UCSD-AML1 (cell line): Measurements from ENCODE around the gene DHRS7.

ENCODE experiments used
- DNase-seq: peaks from one replicate; lab custom pipeline; 2025; ENCODE audit not compliant: unreplicated experiment; lab: John Stamatoyannopoulos, UW

DHRS7 gene, protein sequence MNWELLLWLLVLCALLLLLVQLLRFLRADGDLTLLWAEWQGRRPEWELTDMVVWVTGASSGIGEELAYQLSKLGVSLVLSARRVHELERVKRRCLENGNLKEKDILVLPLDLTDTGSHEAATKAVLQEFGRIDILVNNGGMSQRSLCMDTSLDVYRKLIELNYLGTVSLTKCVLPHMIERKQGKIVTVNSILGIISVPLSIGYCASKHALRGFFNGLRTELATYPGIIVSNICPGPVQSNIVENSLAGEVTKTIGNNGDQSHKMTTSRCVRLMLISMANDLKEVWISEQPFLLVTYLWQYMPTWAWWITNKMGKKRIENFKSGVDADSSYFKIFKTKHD

GRCh38 chr14:60164712-60165546 lies at the start of gene DHRS7:
DHRS7 (minus strand) TSS chr14:60165398; CDS start chr14:60165309, 89 bp downstream.
- DNase-seq = peak; percentile 87

GRCh38 chr14:60214415-60215126 lies 49.4 kb upstream of the DHRS7 start:
- no peak for DNase-seq

DNA sequence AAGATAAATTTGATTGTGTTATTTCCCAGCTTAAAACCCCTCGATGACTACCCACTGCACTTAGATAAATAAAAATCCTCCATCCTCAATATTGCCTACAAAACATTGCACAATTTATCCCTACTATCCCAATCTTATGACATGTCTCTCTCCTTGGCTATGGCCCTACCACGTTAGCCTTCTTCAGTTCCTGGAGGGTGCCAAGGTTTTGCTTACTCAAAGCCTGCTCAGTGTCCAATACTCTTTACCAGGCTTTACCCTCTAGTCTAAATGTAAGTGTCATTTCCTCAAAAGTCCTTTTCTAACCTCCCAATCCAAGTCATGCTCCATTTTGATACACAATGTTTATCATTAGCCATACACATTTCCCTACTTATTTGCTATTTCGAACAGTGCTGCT lies 48.8 kb upstream of the DHRS7 start:
- DNase-seq = no peak

DNA sequence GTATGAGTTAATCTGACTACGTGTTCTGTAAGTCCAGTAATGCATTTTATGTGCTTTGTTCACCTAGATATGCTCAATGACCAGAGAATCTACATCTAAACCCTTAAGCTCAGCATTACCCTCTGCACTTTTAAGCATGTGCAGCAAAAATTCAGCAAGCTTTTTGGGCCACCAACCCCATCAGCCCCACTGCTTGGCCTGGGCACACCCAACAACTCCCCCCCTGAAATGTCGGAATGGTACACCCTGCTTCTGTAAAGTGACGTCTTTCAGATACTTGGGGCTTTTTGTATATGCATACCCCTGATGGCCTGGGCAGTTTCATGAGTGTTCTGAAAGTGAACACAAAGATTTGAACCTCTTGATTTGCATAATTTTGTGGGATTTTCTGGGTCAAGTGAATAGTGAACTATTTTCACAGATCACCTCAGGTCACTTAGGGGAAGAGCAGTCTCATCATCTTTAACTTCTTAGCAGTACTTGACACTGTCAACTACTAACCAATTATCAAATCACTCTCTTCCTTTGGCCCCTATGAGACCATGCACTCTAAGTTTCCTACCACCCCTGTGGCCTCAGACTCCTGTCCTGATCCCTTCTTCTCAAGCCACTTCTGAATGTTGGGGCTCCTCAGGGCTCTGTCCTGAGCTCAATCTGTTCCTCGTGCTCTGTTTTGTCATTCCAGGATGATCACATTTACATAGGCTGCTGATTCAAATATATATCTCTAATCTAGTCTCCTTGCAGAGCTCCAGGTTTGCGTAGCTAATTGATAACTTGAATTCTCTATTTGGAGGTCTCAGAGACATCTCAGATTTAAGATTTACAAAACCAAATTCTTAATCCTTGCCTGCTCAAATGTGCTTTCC lies 47.5 kb upstream of the DHRS7 start:
- DNase-seq = no peak

DNA sequence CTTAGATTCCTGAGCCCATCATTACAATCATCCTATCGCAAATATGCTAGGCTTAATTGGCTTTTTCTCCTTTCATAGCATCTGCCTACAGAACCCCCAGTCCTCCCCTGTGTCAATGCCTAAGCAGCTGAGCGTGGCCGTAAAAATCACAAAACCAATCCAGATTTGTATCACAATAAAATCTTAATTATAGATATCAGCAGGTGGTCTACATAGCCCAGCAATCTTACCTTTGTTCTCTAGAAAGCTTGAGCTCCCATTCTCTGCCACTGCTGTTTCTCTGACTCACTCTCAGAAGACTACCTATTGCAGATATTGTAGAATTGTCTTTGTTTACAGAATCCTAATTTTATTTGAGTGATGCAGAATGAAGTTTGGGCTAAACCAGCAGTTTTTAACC lies 46.0 kb upstream of the DHRS7 start:
- no peak for DNase-seq

DNA sequence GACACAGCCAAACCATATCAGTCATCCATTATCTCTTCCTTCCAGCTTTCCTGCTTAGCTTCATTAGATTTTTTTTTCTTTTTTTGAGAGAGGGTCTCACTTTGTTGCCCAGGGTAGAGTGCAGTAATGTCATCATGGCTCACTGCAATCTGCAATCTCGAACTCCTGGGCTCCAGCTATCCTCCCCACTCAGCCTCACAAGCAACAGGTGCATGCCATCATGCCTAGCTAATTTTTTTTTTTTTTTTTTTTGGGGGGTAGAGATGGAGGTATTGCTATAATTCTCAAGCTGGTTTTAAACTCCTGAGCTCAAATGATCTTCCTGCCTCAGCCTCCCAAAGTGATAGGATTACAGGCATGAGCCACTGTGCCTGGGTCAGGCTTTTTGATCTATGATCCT lies 45.5 kb upstream of the DHRS7 start:
- DNase-seq = no peak

DNA sequence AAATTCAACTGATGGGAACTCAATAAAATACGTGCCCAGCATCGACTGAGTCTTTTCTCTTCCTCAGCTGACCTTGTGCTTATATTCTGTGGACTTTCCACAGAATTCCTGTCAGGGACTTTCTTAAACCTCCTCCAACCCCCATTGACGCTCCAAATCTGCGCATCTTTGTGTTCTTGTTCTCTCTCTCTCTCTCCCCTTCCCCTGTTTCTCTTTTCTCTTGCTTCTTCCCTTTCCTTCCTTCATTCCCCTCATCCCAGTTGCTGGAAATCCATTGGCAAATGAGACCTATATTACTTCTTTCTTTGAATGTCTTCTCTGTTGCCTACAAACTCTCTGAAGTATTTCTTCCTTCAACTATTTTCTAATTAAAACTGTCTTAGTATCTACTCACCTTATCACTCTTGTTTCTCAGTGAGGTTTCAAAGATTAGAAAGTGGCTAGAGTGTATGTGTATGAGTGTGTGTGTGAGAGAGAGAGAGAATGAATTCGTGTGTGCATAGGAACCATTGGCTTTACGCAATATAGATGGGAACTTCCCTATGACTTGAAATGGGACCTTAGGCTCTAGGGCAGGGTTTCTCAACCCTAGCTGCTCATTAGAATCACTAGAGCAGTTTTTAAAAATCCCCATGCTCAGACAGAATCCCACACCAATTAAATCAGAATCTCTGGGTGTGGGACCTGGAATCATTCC lies 41.8 kb upstream of the DHRS7 start:
- no peak for DNase-seq

DNA sequence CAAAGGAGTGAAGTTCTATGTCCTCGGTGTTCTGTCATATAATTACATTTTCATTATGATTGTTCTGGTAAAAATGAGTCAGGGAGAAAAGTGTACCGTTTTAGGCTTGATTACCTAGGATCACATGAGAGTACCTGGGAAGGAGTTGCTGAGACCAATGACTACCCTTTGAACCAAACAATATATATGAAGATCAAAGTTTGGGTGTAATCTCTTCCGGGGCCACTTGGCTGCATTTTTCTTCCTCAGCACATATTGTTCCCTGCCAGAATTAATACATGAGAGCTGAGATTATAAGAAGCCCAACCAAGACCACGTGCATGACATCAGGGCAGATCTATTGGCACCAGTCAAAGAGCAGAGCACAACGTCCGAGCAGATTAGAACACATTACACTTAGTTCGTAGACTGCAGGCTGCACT lies 41.1 kb upstream of the DHRS7 start:
- no peak for DNase-seq

- no peak for DNase-seq
These were observed 39.9 kb upstream of the DHRS7 start for GRCh38 chr14:60204843-60205774.

- DNase-seq = no peak
These were observed 39.1 kb upstream of the DHRS7 start for GRCh38 chr14:60204104-60204842.

- no peak for DNase-seq
These were observed 34.1 kb upstream of the DHRS7 start for GRCh38 chr14:60199321-60199720.

GRCh38 chr14:60197629-60198303 lies 32.6 kb upstream of the DHRS7 start:
- DNase-seq = peak; percentile 19

- no peak for DNase-seq
These were observed 31.1 kb upstream of the DHRS7 start for GRCh38 chr14:60196291-60196690.

GRCh38 chr14:60195179-60195810 lies 30.1 kb upstream of the DHRS7 start:
- no peak for DNase-seq

DNA sequence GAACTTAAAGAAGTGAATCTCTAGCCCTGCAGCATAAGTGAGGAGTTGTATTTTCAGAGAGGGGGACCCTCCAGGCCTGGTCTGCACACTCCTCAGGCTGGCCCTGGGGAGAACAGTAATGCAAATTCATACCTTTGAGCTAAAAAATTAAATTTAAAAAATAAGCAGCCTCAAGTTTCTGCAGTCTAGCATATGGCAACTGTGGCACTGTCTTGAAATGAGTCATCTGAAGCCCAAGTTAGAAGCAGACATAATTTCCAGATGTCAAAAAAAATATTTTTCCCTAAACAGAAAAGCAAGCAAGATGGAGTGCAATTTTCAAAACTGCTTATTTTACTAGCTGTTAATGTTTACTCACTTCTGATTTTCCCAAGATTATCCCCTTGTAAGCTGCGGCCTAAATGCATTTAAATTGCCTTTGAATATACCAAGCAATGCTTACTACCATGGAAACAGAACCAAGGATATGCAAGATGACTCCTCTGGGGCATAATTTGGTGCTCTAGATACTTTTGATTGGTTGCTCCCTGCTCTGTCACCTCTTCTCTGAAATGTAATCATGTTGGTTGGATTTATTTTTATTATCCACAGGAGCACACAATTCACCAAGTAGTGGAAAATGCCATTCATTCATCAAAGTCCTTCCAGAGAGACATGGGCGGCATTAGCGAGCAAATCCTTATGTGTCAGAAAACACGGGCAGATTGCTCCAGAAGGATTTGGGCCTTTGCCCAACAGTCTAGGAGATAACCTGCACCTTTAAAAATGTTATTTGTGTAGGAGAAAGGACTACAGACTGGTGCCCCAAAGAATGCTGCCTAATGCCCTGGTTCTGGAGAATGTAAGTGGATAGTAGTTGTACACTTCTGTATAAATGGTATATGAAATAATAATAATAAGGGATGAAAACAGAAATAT lies 25.0 kb upstream of the DHRS7 start:
- DNase-seq = no peak

DNA sequence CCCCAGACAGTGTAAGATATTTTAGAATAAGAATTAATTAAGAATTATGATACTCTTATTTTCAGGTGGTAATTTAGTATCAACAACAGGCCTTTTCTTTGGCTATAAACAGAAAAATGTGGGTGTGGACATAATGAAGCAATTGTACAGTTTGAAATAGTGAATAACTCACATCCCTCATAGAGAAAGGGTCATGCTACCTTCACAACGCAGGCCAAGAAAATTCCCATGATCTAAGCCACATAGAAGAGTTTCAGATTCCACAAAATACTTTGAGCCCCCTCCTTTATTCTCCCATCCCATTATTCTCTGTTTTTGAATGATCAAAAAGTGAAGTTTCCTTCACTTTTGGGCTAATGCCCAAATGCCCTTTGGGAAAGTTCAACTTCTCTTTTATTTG lies 23.5 kb upstream of the DHRS7 start:
- no peak for DNase-seq
